Loucy (cell line): ENCODE results near the gene APOA5.

Experiments used
- EZH2phosphoT487 ChIP-seq: fragments of 200-600 bp; IDR thresholded peaks from 2 replicates; pipeline ENCODE4 v1.6.1; 2018; ENCODE audit warnings: antibody characterized with exemption, mild to moderate bottlenecking, moderate library complexity, borderline replicate concordance
- TF ChIP-seq, protein P1 (sequence below): fragments of 200-600 bp; sonication (generic); conservative IDR thresholded peaks from 2 replicates; pipeline ENCODE4 v1.5.1; 2014; ENCODE audit warnings: mild to moderate bottlenecking, antibody characterized with exemption, low read length

DNA sequence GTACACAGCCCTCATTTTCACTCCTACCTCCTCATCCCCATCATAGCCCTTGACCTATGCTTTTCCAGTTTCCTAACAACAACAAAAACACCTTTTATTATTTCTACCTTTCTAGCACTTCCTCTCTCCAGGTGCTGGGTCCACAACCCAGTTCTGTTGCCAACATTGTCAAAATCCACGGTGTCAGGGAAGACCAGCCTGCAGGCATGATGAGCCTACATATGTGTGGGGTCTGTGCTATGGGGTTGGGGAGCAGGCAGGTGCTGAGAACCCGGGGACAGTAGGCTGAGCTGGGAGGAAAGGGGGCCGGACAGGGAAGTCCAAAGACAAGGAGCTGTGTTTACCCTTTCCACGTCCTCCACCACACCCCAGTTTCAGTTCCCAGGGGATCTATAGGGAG is 3.1 kb downstream of the APOA5 start:
- TF ChIP-seq, protein P1, sequence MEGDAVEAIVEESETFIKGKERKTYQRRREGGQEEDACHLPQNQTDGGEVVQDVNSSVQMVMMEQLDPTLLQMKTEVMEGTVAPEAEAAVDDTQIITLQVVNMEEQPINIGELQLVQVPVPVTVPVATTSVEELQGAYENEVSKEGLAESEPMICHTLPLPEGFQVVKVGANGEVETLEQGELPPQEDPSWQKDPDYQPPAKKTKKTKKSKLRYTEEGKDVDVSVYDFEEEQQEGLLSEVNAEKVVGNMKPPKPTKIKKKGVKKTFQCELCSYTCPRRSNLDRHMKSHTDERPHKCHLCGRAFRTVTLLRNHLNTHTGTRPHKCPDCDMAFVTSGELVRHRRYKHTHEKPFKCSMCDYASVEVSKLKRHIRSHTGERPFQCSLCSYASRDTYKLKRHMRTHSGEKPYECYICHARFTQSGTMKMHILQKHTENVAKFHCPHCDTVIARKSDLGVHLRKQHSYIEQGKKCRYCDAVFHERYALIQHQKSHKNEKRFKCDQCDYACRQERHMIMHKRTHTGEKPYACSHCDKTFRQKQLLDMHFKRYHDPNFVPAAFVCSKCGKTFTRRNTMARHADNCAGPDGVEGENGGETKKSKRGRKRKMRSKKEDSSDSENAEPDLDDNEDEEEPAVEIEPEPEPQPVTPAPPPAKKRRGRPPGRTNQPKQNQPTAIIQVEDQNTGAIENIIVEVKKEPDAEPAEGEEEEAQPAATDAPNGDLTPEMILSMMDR = no peak
- no peak for TF ChIP-seq EZH2phosphoT487
